DMS 273 (cell line): ENCODE data around the gene CFAP61.
"Not testable (repeated sequence)": the region's sequence is repeated elsewhere in the genome, so short reads cannot be mapped to it uniquely, and the experiment has no call there.

Experiments
- DNase-seq: peaks from one replicate; lab custom pipeline; 2025; ENCODE audit not compliant: unreplicated experiment; lab: John Stamatoyannopoulos, UW

The CFAP61 gene

DNA sequence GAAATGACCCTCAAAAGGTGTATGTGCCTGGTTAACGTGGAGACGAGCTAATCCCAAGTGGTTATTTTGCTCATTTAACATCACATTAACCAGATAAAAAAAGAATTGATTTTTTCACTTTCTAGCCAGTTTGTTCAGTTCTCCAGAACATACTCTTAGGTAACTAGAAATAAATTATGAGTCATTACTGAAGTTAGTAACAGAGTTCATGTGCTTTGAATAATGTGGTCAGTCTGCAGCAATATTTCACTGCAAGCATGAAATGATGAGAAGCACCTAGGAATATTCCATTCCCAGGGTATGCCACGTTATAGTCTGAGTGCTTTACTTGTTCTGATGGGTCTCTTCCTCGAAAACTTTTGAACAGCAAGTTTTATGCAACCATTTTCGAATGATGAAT, 177.3 kb downstream of the CFAP61 start:
- no peak for DNase-seq

DNA sequence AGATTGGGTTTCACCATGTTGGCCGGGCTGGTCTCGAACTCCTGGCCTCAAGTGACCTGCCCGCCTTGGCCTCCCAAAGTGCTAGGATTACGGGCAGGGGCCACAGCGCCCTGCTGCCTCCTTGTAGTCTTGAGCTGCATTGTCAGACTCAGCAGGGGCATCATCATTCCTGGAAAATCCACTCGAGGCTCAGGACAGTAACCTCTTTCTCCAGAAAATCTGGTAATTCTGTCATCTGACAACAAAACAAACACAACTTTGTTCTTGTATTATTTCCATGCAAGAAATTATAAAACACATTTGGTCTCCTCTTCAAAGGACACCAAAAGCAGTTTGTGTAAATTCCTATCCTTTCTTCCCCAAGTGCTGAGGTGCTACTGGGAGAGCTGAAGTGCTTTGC, 178.4 kb downstream of the CFAP61 start:
- DNase-seq: no peak

DNA sequence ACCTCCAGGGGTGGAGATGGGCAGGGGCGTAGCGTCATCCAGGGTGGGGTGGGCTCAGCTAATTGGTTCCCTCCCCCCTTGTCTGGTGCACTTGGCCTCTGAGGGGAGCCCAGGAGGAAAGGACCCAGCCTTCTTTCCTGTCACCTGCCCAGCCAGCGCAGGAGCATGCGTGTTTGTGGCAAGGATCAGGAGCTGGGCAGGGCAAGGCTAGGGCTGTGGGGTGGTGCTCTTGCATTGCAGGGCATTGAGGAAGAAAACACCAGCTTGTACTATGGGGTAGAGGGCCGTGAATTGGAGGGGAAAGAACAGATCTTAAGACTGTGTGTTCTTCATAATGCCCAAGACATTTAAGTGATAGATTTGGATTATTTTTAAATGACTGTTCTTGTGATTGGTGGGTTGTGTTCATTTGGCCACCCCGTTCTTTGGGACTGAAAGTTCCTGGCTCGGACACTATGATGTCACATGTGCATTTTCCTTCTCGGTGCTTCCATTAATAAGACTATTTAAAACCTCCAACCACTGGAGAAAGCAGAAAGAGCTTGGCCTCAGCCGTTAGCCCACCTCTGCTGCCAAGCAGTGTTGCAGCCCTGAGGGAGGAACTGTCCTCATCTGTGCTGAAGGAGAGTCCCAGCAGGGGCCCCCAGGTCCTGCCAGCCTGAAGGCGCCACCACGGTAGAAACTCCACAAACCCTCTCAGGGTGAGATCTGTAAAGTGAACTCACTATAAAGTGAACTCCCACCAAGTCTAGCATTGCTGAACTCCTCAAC, 179.4 kb downstream of the CFAP61 start:
- DNase-seq: peak; percentile 40

DNA sequence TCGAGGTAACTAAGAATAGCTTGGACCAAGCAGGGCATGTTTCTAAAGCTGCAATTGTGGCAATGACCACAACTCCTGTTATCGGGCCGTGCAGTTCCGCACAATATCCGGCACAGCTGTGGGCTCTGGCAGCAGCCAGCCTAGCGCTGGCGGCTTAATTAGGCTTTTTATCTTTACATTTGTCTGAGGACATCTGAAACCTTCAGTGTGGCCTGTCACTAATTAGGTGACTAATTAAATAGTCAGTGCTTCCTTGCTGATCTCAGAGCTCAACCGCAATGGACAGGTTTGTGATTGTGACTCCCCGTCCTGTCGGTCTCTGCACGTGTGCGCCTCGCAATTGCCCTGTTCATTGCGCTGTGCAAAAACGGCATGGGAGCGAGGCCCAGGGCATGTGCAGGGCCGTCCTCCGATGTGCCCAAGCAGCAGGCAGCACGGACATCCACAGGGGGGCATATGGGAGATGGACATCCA, 180.7 kb downstream of the CFAP61 start:
- peak; percentile 82 for DNase-seq

DNA sequence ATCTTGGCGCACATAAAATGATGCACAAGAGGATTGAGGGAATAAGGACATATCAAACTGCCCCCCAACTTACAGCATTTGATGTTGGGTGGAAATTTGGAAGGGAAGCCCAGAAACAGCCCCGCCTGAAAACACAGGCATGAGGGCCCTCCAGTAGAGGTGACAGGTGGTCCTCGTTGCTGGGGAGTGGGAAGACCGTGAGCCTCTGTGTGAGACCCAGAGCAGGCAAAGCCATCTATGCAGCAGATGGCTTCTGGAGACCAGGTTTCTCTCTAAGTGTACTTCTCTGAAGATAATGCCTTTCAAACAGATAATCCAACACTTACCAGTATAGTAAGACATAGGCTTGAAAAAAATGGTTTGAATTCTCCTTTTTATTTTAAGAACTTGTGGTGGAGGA, 183.3 kb downstream of the CFAP61 start:
- DNase-seq: peak; percentile 82

DNA sequence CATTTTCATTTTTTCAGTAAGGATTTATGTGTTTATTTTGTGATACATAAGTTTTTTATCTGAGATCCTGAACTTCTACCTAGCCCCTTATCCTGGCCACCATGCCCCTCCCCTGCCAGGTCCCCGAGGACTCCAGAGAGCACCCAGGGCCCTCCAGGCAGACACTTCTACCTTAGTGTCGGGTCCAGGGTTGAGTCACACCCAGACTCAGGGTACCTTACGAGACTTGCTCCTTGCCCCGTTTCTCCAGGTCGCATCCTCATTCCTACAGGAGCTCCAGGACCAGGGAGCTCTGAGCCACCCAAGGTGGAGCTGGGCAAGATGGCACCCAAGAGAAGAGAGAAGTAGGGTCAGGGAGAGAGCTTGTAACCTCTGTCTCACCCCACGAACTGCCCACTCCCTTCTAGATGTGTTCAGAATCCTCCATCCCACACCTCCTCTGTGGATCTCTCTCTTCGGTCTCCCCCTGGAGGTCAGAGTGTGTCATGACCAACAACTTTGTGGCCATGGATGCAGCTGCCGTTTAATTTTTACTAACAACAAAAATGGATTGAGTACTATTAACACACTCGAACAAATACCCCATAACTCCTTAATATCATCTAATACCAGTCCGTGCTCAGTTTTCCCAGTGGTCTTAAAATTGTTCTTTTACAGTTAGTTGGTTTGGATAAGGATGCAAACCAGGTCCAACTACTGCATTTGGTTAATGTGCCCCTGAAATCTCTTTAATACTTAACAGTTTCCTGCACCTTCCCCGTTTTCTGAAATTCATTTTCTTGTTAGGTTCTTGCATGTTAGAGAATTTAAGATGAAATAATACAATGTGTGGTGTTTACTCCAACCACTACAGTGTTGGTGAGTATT, 185.0 kb downstream of the CFAP61 start:
- peak; percentile 87 for DNase-seq

DNA sequence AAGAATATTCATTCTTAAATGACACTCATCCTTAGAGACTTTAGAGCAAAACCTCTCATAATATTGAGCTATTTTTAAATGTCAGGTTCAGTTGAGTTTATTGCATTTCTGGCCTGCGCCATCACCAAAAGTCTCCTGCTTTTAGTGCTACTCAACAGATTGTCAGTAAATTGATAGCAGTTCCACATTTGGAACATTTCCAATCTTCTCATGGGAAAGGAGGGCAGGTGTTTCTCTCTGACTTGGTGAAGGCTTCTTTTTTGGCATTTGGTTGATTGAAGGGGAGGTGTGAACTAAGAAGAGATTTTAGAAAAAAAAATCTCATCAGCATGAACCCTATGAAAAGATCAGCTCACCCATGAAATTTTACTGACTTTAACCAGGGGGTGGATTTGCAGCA, 189.6 kb downstream of the CFAP61 start:
- DNase-seq: peak; percentile 95

DNA sequence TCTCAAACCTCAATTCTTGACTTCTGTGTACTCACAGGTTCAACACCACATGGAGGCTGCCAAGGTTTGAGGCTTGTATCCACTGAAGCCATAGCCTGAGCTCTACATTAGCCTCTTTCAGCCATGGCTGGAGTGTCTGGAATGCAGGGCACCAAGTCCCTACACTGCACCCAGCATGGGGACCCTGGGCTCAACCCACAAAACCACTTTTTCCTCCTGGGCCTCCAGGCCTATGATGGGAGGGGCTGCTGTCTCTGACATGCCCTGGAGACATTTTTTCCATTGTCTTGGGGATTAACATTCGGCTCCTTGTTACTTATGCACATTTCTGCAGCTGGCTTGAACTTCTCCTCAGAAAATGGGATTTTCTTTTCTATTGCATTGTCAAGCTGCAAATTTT, 192.1 kb downstream of the CFAP61 start:
- DNase-seq: not testable (repeated sequence)

DNA sequence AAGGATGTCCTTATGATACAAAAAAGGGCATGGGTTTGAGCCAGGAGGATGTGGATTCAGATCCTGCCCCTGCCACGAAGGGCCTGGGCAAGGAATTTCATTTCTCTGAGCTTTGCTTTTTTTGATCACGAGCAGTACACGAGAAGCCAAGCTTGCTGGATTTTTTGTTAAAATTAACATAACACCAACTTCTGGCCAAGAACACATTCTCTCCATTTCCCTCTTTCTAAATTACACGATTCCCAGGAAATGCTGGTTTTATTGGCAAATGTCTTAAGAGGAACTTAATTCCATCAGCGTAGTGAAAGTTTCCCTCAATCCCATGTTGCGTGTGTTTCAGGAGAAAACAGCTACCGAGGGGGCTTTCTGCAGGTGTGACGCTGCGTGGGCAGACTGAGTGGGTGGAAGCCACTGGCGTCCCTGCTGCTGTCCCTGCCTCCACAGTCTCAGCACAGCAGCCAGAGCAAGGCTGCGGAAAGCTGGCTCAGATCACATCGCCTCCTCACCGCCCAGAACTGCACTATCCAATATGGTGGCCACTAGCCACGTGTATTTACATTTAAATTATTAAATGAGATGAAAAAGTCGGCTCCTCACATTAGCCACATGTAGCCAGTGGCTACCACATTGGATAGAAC, 194.8 kb downstream of the CFAP61 start:
- no peak for DNase-seq

DNA sequence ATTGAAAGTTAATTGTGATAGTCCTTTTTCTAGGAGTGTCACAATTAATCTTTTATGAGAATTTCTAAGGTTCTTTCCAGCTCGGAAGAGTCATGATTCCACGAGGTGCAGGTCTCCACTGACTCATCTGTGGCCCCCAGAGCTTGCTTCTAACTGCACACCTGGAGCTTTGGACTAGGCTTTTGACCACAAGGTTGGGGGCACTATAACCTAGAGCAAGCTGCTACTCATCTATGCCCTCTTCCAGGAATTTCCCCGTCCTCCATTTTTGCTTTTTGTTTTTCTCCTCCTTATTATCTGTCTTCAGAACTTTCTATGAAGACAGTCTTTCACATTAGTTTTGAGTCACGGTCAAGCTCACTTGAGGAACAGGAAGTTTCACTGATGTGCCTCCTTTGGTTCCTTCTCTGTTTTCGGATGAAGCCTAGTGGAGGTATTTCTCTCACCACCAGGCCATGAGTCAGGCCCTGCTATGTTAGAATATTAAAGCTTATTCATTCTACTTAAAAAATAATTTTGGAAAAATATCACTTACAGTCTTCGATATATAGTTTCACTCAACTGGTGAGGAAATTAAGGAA, 196.4 kb downstream of the CFAP61 start:
- DNase-seq: no peak

DNA sequence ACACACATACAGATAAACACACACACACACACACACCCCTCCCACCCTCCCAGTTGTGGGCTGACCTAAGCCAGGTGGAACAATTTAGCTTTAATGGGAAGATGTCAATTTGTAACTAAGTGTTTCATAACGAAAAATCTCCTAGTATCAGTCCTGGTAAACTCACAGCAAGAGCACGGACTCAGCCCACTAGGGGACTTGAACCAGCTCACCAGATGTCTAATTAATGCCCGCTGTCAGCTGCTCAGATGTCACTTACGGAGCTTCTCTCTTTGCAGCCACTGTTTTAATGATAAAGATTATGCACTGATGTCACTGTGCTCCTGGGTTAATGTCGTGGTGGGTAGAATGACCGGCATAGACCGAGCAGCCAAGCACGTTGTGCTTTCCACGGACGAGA, 199.0 kb downstream of the CFAP61 start:
- DNase-seq: peak; percentile 91

DNA sequence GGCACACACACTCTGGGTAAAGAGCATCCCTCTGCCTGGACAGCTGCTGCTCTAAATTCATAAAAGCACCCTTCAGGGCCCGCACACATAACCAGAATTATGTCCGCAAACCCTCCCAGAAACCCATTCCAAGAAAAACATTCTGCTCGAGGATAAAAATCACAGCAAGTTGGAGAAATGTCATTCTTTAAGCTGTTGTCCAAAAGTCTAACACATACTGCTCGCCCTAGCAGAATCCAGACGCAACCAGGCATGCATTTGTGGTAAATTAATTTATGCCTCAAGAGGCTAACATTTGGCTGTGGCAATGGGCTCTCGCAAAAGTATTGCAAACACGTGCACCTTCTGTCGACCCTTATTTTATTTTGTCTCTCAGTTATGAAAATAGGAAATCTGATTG, 199.5 kb downstream of the CFAP61 start:
- peak; percentile 94 for DNase-seq

DNA sequence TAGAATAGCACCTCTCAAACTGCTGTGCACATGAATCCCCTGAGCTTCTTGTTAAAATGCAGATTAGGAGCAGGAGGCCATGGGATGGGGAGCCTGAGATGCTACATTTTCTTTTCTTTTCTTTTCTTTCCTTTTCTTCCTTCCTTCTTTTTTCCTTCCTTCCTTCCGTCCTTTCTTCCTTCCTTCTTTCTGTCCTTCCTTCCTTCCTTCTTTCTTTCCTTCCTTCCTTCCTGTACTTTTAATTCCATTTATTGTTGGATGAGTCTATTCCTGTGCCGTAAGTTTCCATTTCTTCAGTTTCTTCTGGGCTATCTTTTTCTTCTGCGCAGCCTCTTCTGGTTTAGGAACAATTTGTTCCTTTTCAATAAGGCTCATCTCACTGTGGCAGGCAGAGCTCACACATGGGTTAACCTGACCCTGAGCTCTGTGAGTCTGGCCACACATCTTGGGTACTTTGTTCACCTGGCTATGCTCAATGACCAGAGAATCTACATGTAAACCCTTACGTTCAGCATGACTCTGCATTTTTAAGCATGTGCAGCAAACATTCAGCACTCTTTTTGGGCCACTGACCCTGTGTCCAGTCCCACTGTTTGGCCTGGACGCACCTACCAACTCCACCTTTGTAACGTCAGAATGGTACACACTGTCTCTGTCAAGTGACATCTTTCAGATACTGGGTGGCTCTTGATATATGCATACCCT, 200.9 kb downstream of the CFAP61 start:
- DNase-seq: no peak

DNA sequence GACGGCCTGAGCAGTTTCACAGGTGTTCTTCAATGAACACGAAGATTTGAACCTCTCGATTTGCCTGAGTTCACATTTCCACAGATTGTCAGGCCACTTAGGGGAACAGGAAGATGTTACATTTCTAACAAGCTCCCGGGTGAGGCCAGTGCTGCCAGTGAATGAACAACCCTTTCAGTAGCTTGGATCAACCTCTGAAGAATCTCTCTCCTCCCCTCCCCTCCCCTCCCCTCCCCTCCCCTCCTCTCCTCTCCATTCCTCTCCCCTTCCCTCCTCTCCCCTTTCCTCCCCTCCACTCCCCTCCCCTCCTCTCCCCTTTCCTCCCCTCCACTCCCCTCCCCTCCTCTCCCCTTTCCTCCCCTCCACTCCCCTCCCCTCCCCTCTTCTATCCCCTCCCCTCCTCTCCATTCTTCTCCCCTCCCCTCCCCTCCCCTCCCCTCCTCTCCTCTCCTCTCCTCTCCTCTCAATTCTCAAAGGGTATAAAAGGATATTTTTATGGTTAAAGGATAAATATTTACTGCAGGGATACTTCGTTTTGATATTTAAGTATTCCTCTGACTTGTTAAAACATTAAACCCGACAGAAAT, 201.5 kb downstream of the CFAP61 start:
- DNase-seq: no peak

DNA sequence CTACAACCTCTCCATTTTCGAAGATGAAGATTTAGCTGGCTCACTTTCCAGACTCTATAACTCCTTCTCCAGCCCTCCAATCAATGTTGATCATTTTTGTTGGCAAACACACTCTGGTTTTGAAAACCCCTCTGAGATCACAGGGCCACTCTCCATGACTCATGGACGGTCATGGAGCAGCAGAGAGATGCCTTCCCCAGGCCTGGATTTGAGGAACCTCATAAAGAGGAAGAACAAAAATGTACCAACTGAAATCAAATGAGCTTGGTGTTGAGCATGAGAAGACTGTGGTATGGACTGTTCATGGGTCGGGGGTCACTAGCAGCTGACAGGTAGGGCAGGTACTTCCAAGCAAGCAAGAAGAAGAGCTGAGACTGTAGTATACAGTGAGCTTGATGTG, 202.8 kb downstream of the CFAP61 start:
- no peak for DNase-seq

DNA sequence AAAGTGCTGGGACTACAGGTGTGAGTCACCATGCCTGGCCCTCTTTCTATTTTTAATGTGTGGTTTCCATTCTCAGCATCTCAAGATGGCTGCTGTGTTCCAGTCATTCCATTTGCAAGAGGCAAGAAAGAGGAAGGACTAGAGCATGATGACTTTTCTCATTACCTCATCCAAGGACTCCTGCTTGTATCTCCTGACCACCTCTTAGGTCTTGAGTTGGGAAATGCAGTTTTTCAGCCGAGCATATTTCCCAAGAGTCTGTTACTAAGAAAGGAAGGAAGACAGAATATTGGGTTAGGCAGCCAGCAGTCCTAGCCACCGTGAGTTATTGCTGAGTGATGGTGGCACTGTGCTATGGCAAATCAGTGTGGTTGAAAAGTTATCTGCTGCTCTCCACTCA, 207.2 kb downstream of the CFAP61 start:
- no peak for DNase-seq

DNA sequence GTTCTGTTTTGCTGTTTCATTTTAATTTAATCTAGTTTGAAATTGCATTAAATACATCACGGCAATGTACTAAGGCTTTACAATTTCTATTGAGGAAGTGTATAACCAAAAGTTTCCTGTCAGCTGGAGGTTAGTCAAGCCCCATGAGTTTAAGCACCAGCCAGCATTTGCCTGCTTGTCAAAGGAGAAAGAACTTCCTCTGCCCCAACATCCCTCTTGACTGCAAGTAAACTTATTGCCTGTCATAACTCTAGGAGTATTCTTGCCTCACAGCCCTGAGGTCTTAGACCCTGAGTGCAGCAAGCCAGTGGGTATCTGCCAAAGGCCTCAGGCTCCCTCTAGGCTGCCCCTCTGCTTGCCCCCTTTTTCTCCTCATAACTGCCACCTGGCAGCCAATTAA, 208.8 kb downstream of the CFAP61 start:
- DNase-seq: no peak

DNA sequence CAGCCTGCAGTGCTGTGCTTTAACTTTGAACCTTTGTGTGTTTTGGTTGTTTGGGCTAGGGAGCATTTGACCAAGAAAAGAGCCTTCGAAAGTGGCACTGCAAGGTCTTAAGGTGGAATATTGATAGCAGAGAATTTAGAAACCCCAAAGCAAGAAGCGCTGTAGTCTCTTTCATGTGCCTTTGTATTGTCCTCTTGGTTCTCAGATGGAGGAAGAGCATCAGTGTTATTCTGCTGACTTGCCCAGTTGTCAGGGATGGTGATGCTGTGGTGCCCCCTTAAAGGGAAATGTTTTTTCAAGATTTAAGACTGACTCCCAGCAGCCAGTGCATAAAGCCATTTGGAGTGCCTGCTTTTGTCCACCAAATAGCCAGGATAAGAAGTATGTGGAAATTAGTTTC, 212.9 kb downstream of the CFAP61 start:
- DNase-seq: no peak

DNA sequence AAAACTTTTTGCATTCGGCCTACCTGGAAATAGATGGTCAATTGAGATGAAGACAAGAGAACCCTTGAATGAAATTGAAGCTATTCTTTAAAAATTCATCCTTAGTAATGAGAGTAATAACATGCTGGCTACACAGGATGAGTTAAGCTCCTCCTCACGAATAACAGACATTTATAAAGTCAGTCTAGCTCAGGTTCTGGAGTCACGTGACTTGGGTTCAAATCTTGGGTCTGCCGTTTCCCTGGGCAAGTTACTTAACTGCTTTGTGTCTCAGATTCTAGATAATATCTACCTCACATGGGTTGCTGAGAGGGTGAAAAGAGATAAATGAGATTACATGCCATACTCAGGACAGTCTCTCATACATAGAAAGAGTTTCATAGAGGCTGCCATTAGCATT, 214.2 kb downstream of the CFAP61 start:
- no peak for DNase-seq

DNA sequence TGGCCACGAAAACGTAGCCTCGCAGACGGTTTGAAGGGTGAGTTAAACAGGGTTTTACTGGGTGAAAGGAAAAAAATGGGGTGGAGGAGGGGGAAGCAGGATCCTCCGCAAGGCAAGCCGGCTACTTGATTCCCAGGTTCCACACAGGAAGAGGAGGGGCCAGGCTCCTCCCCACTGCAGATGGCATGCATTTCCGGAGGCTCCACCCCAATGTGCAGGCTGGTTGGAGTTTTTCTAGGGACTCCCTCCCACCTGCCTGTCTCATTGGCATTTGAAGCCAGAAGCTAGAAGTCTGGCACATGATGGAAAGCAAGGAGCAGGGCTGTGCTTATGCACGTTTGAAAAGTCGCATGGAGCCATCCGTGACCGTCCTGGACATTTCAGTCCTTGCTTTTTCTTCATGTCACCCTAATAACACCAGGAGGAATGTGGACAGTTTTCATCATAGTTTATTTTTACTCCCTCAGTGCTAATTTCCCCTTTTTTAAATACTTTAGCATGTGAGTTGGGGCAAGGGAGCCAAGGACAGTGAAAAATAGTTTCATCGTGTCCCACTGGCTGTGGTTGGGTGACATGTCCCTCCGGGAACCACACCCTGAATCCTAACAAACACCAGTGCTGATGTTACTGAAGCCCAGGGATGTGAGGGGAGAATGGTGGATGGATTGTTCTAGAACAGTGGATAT, 215.5 kb downstream of the CFAP61 start:
- peak; percentile 97 for DNase-seq
